HG02973 (cell line): ENCODE results near the gene IMPG2.
"Not testable (repeated sequence)": the region's sequence is repeated elsewhere in the genome, so short reads cannot be mapped to it uniquely, and the experiment has no call there.

Source experiments
- ATAC-seq: cut with Tn5 transposase; IDR thresholded peaks from one replicate; pipeline ENCODE4 v1.9.1; 2021; ENCODE audit warnings: moderate library complexity; ENCODE audit not compliant: unreplicated experiment

The IMPG2 gene

GRCh38 chr3:101320475-101320874 lies at the start of gene IMPG2:
Gene IMPG2 (minus strand): TSS chr3:101320575. CDS start chr3:101320372, 203 bp downstream.
- no peak for ATAC-seq

GRCh38 chr3:101362406-101362805 lies 42.0 kb upstream of the IMPG2 start:
- no peak for ATAC-seq

DNA sequence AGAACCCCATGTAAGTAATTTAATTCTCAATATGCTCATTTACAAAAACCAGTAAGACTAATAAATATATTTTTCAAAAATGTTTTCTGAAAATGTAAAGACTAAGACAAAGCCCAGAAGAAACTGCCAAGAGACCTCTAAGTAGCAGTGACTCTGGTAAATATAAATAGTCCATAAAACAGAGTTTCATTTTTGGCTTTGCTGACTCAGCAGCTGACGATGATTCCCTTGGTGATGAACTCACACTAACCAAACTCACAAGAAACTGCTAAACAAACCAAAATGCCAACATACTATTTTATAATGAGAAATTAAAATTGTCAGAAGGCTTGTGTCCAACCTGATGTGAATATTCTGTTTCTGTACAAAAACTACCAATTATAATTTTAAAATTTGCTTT lies 31.5 kb upstream of the IMPG2 start:
- ATAC-seq: no peak

GRCh38 chr3:101340591-101340990 lies 20.2 kb upstream of the IMPG2 start:
- no peak for ATAC-seq

DNA sequence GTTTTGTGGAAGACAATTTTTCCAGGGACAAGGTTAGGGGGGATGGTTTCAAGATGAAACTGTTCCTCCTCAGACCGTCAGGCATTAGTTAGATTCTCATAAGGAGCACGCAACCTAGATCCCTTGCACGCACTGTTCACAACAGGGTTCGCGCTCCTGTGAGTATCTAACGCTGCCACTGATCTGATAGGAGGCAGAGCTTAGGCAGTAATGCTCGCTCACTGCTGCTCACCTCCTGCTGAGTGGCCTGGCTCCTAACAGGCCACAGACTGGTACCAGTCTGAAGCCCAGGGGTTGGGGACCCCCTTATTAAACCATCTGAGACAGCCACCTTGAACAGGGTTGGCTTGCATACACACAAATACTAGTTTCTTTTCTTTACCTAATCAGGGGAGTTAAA lies 13.5 kb upstream of the IMPG2 start:
- ATAC-seq: no peak

- ATAC-seq: no peak
Observed at GRCh38 chr3:101329016-101329673, 8.8 kb upstream of the IMPG2 start.

- ATAC-seq: no peak
Observed at GRCh38 chr3:101325393-101326134, 5.2 kb upstream of the IMPG2 start.

DNA sequence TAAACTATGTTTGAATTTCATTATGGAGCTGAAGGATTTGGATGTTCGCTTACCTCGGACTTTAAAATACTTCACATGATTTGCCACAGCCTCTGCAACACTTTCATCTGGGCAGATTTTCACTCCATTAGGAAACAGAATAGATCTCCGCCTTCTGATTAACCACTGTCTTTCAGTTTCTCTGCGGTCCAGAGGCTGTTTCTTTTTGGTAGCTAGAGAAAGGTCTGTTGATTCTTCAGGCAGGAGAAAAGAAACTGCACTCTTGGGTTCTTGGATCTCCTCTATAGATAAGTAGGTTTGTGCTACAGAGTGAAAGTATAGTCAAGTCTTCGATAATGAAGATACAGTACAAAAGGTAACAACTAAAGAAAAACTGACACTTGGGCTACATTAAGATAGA lies 844 bp downstream of the IMPG2 start:
- no peak for ATAC-seq

- ATAC-seq: no peak
Observed at GRCh38 chr3:101312545-101312944, 7.8 kb downstream of the IMPG2 start.

- no peak for ATAC-seq
Observed at GRCh38 chr3:101311676-101312075, 8.7 kb downstream of the IMPG2 start.

DNA sequence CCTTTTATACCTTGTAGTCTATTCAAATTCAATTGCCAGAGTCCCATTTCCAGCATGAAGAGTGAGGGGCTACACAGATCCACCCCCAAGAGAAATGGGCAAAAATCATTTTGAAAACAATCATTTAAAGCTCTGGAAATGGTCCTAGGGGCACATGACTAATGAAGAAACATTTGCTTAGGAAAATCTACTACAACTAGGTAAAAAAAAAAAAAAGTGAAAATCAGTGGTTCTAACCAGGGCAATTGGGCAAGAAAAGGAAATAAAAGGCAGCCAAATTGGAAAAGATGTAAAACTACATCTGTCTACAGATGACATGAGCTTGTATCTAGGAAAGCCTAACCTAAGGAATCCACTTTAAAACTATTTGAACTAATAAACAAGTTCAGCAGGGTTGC lies 9.4 kb downstream of the IMPG2 start:
- no peak for ATAC-seq

GRCh38 chr3:101308147-101308772 lies 12.1 kb downstream of the IMPG2 start:
- not testable (repeated sequence) for ATAC-seq

- no peak for ATAC-seq
Observed at GRCh38 chr3:101303836-101304235, 16.5 kb downstream of the IMPG2 start.

- peak; percentile 91 for ATAC-seq
Observed at GRCh38 chr3:101303089-101303731, 17.2 kb downstream of the IMPG2 start.

- ATAC-seq: no peak
Observed at GRCh38 chr3:101300073-101300472, 20.3 kb downstream of the IMPG2 start.

GRCh38 chr3:101292027-101292426 lies 28.3 kb downstream of the IMPG2 start:
- no peak for ATAC-seq

DNA sequence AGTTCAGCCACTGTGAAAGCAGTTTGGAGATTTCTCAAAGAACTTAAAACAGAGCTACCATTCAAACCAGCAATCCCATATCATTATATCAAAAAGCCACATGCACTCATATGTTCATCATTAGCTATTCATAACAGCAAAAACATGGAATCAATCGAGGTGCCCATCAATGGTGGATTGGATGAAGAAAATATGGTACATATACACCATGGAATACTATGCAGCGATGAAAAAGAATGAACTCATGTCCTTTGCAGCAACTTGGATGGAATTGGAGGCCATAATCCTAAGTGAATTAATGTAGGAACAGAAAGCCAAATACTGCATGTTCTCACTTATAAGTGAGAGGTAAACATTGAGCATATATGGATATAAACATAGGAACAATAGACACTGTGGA lies 32.1 kb downstream of the IMPG2 start:
- no peak for ATAC-seq

DNA sequence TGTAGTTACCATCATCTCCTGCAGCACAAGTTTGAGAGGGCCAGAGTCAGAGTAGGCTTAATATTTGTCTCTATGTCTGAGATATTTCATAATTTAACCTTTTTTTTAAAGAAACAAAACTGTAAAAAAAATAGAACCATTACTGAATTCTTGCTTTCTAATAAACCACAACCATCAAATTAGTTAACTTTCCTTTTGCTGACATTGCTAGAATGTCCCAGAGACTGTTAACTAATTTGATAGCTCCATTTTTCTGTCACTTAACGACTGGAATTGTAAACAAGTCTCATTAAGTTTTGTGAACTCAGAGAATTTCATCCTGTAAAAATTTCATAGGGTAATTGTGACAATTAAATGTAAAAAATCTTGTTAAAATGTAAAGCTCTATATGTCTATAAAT lies 35.6 kb downstream of the IMPG2 start:
- no peak for ATAC-seq

DNA sequence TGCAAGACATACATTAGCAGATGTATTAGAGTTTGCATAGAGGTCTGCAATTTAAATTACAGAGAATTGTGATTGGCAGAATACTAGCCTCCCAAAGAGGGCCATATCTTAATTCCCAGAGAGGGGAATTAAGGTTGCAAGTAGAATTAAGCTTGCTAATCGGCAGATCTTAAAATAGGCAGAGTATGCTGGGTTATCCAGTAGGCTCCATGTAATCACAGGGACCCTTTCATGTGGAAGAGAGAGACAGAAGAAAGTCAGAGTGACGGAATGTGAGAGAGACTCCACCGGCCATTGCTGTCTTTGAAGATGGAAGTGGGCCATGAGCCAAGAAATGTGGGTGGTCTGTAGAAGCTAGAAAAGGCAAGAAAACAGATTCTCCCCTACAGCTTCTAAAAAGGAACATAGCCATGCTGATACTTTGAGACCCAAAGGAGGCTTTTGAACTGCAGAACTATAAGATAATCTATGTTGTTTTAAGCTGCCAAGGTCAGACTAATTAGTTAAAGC lies 38.8 kb downstream of the IMPG2 start:
- no peak for ATAC-seq

DNA sequence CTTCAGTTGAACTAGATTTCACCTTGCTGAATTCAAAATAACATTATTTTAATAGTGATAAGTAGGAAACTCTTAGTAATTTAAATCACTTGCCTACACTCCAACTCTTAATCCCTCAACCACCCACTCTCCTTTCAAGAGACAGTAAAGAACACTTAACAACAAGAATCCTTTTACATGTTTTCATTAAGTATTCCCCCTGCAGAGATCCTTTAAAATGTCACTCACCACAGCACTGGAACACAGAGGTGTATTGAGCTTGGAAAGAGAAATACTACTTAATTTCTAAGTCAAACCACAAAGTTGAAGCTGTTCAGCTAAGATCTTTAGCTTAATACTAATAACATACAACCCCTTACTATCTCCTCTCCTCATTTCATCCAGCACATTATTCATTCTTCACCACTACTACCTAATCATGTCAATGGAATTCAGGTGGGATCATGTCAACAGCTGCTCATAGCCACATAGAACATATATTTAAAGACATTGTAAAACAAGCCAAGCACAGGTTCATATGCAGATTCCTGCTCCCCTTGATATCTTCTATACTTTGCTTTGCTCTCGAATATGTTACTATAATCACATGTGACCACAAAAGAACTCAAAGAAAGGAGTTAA lies 40.5 kb downstream of the IMPG2 start:
- no peak for ATAC-seq

- ATAC-seq: no peak
Observed at GRCh38 chr3:101279162-101279561, 41.2 kb downstream of the IMPG2 start.
